ENCODE measurements around the gene SORD. TPM values are rescaled to one million over a fixed set of nuclear protein-coding genes. Genes with fewer than 3 reads are reported as not detected.
"Not testable (repeated sequence)": the region's sequence is repeated elsewhere in the genome, so short reads cannot be mapped to it uniquely, and the experiment has no call there.

The SORD gene
- total and polyA plus RNA-seq, 9 of the 15 experiments (the other 6 are each of a cell fraction or from before 2014, with no cell fraction given) = 5.9 to 79.2 (median 29.6) TPM

DNA sequence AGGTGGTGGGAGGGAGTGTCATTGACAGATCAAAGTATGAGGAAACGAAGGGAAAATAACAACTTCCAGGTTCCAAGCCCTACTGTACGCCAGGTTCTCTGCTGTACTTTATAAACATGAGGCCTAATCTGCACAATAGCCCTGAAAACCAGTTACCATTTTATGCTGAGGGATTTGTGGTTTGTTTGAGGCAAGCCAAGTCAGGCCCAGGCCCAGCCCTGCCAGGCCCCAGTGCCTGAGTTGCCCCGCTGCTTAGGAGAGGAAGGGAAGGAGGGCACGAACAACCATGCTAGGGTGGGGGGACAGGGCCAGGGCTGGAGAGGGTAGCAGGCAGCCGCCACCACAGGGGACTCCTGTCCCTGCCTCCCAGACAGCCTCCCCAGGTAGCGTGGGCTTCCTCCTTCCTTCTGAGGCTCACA, 47.0 kb downstream of the SORD start:
- H3K27ac ChIP-seq (ENCODE audit: extremely low read depth, low read depth, low read length); in situ Hi-C loops (cut with MboI); H2AFZ ChIP-seq (ENCODE audit: low read depth, low read length); POLR2A ChIA-PET; ATAC-seq; intact Hi-C loops (cut with micrococcal nuclease); H4K20me1 ChIP-seq (replicated peaks; ENCODE audit: control insufficient read depth, insufficient read depth, low read length); H3K79me2 ChIP-seq (ENCODE audit: control insufficient read depth, insufficient read depth, low read length); FAIRE-seq; CTCF ChIA-PET (ENCODE audit: low intra/inter-chr PET ratio); H3K9me3 ChIP-seq (replicated peaks; ENCODE audit: control insufficient read depth, insufficient read depth, low read depth, low read length); DNase-seq (ENCODE audit: extremely low read depth in 1 of 4, low spot score in 3 of 4); H3K9ac ChIP-seq (ENCODE audit: insufficient read depth in 1 of 2, low read depth in 2 of 2, low read length in 2 of 2); H3K4me2 ChIP-seq (ENCODE audit: insufficient read depth, low read length); H3K4me1 ChIP-seq (replicated peaks in 1 of 2; ENCODE audit: control insufficient read depth in 2 of 2, insufficient read depth in 2 of 2, low read length in 2 of 2); H3K9me1 ChIP-seq (ENCODE audit: control insufficient read depth, insufficient read depth, low read length); BruUV-seq (replicated peaks); H3K4me3 ChIP-seq; H3K27me3 ChIP-seq (ENCODE audit: control insufficient read depth in 2 of 2, insufficient read depth in 2 of 2, low read length in 2 of 2): not testable (repeated sequence)
- H3K36me3 ChIP-seq (ENCODE audit: control insufficient read depth, insufficient read depth, low read length) = peaks cover 14% of the 10 kb centered on the region; the same call in 1 of the 3 replicates
- 85% methylated on average over 2 of the region's 6 CpGs for WGBS (ENCODE audit: insufficient coverage, low coverage, missing lambda C conversion rate)

DNA sequence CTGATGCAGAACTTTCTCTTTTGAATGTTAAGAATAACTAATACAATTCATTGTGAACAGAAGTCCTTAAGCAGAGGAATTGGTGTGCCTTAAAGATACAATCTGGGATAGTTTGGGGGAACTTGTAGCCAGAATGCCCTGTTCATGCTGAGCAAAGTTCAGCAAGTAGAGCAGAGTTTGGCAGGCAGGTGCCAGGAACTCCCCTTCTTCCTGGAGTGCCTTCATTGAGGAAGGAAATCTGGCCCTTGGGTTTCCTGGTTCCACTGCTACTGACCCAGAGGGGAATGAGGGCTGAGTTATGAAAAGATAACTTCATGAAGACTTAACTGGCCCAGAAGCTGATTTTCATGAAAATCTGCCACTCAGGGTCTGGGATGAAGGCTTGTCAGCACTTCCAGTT, 50.6 kb downstream of the SORD start:
- Histone ChIP-seq H3K4me1 (replicated peaks in 1 of 2; ENCODE audit: control insufficient read depth in 2 of 2, insufficient read depth in 2 of 2, low read length in 2 of 2) (peaks cover 6 to 14% of the 10 kb centered on the region in 2 experiments), H3K36me3 (ENCODE audit: control insufficient read depth, insufficient read depth, low read length) (peaks cover 11% of the 10 kb centered on the region; the same call in 1 of the 3 replicates)
- ATAC-seq; DNase-seq (ENCODE audit: extremely low read depth in 1 of 4, low spot score in 3 of 4); intact Hi-C loops (cut with micrococcal nuclease); H3K27me3 ChIP-seq (ENCODE audit: control insufficient read depth in 2 of 2, insufficient read depth in 2 of 2, low read length in 2 of 2); H4K20me1 ChIP-seq (replicated peaks; ENCODE audit: control insufficient read depth, insufficient read depth, low read length); CTCF ChIA-PET (ENCODE audit: low intra/inter-chr PET ratio); BruUV-seq (replicated peaks); in situ Hi-C loops (cut with MboI); FAIRE-seq; H3K9ac ChIP-seq (ENCODE audit: insufficient read depth in 1 of 2, low read depth in 2 of 2, low read length in 2 of 2); H3K4me2 ChIP-seq (ENCODE audit: insufficient read depth, low read length); POLR2A ChIA-PET; H3K4me3 ChIP-seq; H3K79me2 ChIP-seq (ENCODE audit: control insufficient read depth, insufficient read depth, low read length); H3K9me3 ChIP-seq (replicated peaks; ENCODE audit: control insufficient read depth, insufficient read depth, low read depth, low read length); H3K9me1 ChIP-seq (ENCODE audit: control insufficient read depth, insufficient read depth, low read length); H3K27ac ChIP-seq (ENCODE audit: extremely low read depth, low read depth, low read length); H2AFZ ChIP-seq (ENCODE audit: low read depth, low read length): not testable (repeated sequence)

DNA sequence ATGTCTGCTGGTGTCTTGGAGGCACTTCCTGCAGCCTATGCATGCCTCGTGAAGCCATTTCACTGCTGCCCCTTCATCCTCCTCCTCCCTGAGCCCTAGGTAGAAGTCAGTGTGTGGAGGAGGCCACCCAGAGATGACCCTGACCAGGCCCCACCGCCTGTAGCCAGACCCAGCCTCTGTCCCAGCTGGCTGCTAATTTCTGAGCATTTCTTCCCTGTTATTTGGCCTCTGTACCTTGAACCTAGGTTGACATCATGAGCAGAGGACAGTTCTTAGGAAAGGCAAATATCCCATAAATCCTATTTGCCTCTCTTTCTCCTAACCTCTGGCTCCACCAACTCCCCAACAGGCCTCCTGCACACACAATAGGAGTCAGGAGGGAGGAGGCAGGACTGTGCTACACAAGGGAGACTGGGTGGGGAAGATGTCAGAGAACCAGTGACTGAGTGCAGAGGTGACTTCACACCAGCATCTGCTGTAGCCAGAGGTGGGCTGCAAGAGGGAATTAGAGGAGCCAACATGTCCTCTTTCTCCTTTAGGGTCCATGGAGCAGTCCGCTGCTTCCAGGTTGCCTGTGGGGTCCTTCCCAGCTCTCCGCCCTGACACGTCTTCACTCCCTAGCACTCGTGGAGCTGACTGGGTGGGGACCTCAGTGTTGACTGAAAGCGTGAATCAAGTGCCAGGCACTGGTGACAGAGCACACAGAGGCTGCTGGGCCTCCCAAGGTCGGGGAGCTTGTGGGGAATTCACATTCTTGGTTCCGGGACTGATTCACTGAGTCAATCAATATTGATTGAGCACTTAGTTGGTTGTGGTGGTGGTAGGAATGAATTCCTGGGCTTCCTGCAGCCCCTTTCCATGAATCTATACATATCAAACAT, 52.7 kb downstream of the SORD start:
- H3K36me3 ChIP-seq (ENCODE audit: control insufficient read depth, insufficient read depth, low read length); BruUV-seq (replicated peaks); in situ Hi-C loops (cut with MboI); H3K27me3 ChIP-seq (ENCODE audit: control insufficient read depth in 2 of 2, insufficient read depth in 2 of 2, low read length in 2 of 2); CTCF ChIA-PET (ENCODE audit: low intra/inter-chr PET ratio); H4K20me1 ChIP-seq (replicated peaks; ENCODE audit: control insufficient read depth, insufficient read depth, low read length); ATAC-seq; H3K9me1 ChIP-seq (ENCODE audit: control insufficient read depth, insufficient read depth, low read length); intact Hi-C loops (cut with micrococcal nuclease); POLR2A ChIA-PET; H3K79me2 ChIP-seq (ENCODE audit: control insufficient read depth, insufficient read depth, low read length); H3K4me2 ChIP-seq (ENCODE audit: insufficient read depth, low read length); H3K9ac ChIP-seq (ENCODE audit: insufficient read depth in 1 of 2, low read depth in 2 of 2, low read length in 2 of 2); H2AFZ ChIP-seq (ENCODE audit: low read depth, low read length); H3K27ac ChIP-seq (ENCODE audit: extremely low read depth, low read depth, low read length); DNase-seq (ENCODE audit: extremely low read depth in 1 of 4, low spot score in 3 of 4); H3K4me3 ChIP-seq; H3K9me3 ChIP-seq (replicated peaks; ENCODE audit: control insufficient read depth, insufficient read depth, low read depth, low read length): not testable (repeated sequence)
- no CpG with 5 or more reads among the region's 9 CpGs for WGBS (ENCODE audit: insufficient coverage, low coverage, missing lambda C conversion rate)
- FAIRE-seq = peak; percentile 55
- H3K4me1 ChIP-seq (replicated peaks in 1 of 2; ENCODE audit: control insufficient read depth in 2 of 2, insufficient read depth in 2 of 2, low read length in 2 of 2) = peaks cover 12 to 24% of the 10 kb centered on the region in 2 experiments

All from K562 (cell line).